ENCODE measurements around the gene GALNTL6. TPM values are rescaled to one million over a fixed set of nuclear protein-coding genes. Genes with fewer than 3 reads are reported as not detected.

Gene GALNTL6
- total RNA-seq, 1 experiment from 2014 or later: not detected

GRCh38 chr4:172486531-172486930, 673.3 kb downstream of the GALNTL6 start:
- no peak overlapping the region for H2BK12ac ChIP-seq (ENCODE audit: insufficient read length, low read depth, low read length)
- H4K91ac ChIP-seq (ENCODE audit: insufficient read length, low read depth, low read length): no peak overlapping the region
- H4K20me1 ChIP-seq (ENCODE audit: control insufficient read depth, insufficient read depth, insufficient read length): no peaks in the 10 kb centered on the region
- no peak overlapping the region for H4K8ac ChIP-seq (replicated peaks; ENCODE audit: insufficient read length, low read depth, low read length)
- no peaks in the 10 kb centered on the region for H3K79me1 ChIP-seq (ENCODE audit: insufficient read depth, low read depth, low read length, poor library complexity, severe bottlenecking)
- H3K14ac ChIP-seq (ENCODE audit: insufficient read depth, low read length): no peak overlapping the region
- TF ChIP-seq CTCF (conservative IDR thresholded peaks at IDR 0.05): no peak
- H2BK5ac ChIP-seq (ENCODE audit: insufficient read length, low read length): no peak overlapping the region
- Mint-ChIP-seq H3K9me3 (peaks cover 9 to 12% of the 10 kb centered on the region in 2 experiments), H3K4me1 (peaks cover 13 to 14% of the 10 kb centered on the region in 2 experiments), H3K36me3 (ENCODE audit: insufficient read depth in 1 of 3, low read depth in 3 of 3) (peaks cover 8 to 14% (median 9%) of the 10 kb centered on the region in 3 experiments), H3K27ac (peak overlapping the region in 1 of 3 experiments; percentile 69; a peak in 3 of 7 replicates), H3K27me3 (ENCODE audit: low read depth) (no peaks in the 10 kb centered on the region), H3K4me3 (no peak overlapping the region)
- H3K79me2 ChIP-seq (ENCODE audit: insufficient read depth, low read length): no peaks in the 10 kb centered on the region
- H2AK5ac ChIP-seq (ENCODE audit: insufficient read length, low read length): no peak overlapping the region
- no peak overlapping the region for H3T11ph ChIP-seq (ENCODE audit: low read length)
- no CpG with 5 or more reads among the region's 2 CpGs for WGBS (ENCODE audit: extremely low coverage, insufficient read length, low lambda C conversion rate)
- H3K56ac ChIP-seq (ENCODE audit: insufficient read length, low read depth, low read length): no peak overlapping the region
- H2BK15ac ChIP-seq (ENCODE audit: low read depth, low read length): no peak overlapping the region
- H3K27me3 ChIP-seq (ENCODE audit: insufficient read depth, low read length): no peaks in the 10 kb centered on the region
- no peak for DNase-seq
- no peak overlapping the region for H3K9ac ChIP-seq (ENCODE audit: extremely low read depth, insufficient read length, low read length)
- no peak overlapping the region for H3K4ac ChIP-seq (ENCODE audit: low read depth, low read length)
- H3K23me2 ChIP-seq (ENCODE audit: insufficient read length, low read depth, low read length, poor library complexity, severe bottlenecking): no peaks in the 10 kb centered on the region
- no peak overlapping the region for H3K23ac ChIP-seq (ENCODE audit: insufficient read length, low read depth, low read length)
- H3K4me1 ChIP-seq (ENCODE audit: insufficient read depth, low read length): peaks cover 3% of the 10 kb centered on the region; the same call in 1 of the 2 replicates
- no peak overlapping the region for H2AFZ ChIP-seq (ENCODE audit: low read length)
- no peak overlapping the region for H2BK20ac ChIP-seq (ENCODE audit: low read depth, low read length, poor library complexity, severe bottlenecking)
- H2BK120ac ChIP-seq (ENCODE audit: low read depth, low read length, poor library complexity, severe bottlenecking): no peak overlapping the region
- H3K4me2 ChIP-seq (ENCODE audit: insufficient read depth, insufficient read length, low read length): no peak overlapping the region
- no peak overlapping the region for H3K18ac ChIP-seq (ENCODE audit: insufficient read length, low read depth, low read length)
- no peak overlapping the region for H3K27ac ChIP-seq (ENCODE audit: insufficient read length, low read depth, low read length)
- H4K5ac ChIP-seq (ENCODE audit: insufficient read length, low read depth, low read length): no peak overlapping the region
- H3K9me3 ChIP-seq (ENCODE audit: control insufficient read depth, low read depth, low read length): no peaks in the 10 kb centered on the region
